Activated naive CD8-positive, alpha-beta T cell treated with anti-CD3 and anti-CD28 coated beads for 36 hours (primary cell): Measurements from ENCODE around the gene DNM3. TPM values are rescaled to one million over a fixed set of nuclear protein-coding genes. Genes with fewer than 3 reads are reported as not detected.

ENCODE experiments used
- DNase-seq: peaks from one replicate; pipeline ENCODE4 v3.0.0; 2021
- H3K27ac Mint-ChIP-seq: one replicate; pipeline ENCODE4 v1.8.0; 2022; ENCODE audit warnings: mild to moderate bottlenecking, moderate library complexity, mixed read lengths
- H3K27me3 Mint-ChIP-seq: one replicate; pipeline ENCODE4 v1.8.0; 2022; ENCODE audit warnings: mild to moderate bottlenecking, mixed read lengths
- H3K36me3 Mint-ChIP-seq: one replicate; pipeline ENCODE4 v1.8.0; 2021; ENCODE audit warnings: mild to moderate bottlenecking, mixed read lengths
- H3K4me1 Mint-ChIP-seq: one replicate; pipeline ENCODE4 v1.8.0; 2021; ENCODE audit warnings: mixed read lengths
- H3K4me3 Mint-ChIP-seq: one replicate; pipeline ENCODE4 v1.8.0; 2022; ENCODE audit warnings: mild to moderate bottlenecking, moderate library complexity, mixed read lengths
- H3K9me3 Mint-ChIP-seq: one replicate; pipeline ENCODE4 v1.8.0; 2022; ENCODE audit warnings: mixed read lengths
- total RNA-seq, 2 experiments: library from RNA; stranded (reverse); gene quantifications; one replicate each; pipeline ENCODE4 v1.2.3, GENCODE V29; 2021

The DNM3 gene
- total RNA-seq, 2 experiments from 2014 or later: 0.34 to 0.35 TPM

DNA sequence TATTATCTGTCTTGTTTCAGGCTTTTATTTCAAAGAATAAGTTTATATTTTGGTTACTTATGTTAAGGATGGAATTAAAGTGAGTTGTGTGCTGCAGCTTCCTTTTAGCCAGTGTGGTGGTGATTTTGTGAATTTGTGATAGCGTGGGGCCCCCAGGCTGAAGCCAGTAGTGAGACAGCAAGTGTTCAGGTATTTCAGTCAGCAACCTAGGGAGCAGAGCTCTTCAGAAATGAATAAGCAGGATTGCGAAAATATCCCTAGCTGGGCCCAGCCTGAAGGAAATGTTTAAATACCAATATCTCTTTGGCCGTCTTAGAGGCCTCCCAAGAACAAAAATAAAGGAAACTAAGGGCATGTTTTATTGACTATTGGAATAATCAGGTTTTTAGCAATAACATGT, 428.3 kb downstream of the DNM3 start:
- Mint-ChIP-seq H3K4me3 (no peak overlapping the region), H3K27me3 (no peaks in the 10 kb centered on the region), H3K36me3 (no peaks in the 10 kb centered on the region), H3K9me3 (no peaks in the 10 kb centered on the region), H3K4me1 (peaks cover 42% of the 10 kb centered on the region), H3K27ac (no peak overlapping the region)
- no peak for DNase-seq

DNA sequence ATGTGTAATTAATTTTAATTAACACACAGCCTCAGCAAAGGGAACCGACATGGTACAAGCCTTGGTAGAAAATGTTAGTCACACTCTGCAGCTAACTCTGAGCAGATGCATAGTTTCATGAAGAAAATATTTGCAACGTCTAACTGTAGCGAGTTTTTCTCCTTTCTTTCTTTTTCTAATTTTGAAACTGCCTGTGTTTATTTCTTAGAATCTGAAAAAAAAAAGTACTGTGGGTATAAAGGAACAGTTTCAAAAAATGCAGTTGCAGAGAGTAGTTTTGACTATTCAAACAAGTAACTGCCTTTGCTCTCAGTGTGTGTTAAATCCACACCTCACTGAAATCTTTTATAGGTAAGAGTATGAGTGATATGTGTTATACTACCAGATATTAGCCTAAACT, 429.3 kb downstream of the DNM3 start:
- H3K27ac Mint-ChIP-seq: peak overlapping the region; percentile 20
- no peaks in the 10 kb centered on the region for H3K36me3 Mint-ChIP-seq
- no peak for DNase-seq
- H3K4me3 Mint-ChIP-seq: no peak overlapping the region
- peaks cover 42% of the 10 kb centered on the region for H3K4me1 Mint-ChIP-seq
- H3K27me3 Mint-ChIP-seq: no peaks in the 10 kb centered on the region
- no peaks in the 10 kb centered on the region for H3K9me3 Mint-ChIP-seq

DNA sequence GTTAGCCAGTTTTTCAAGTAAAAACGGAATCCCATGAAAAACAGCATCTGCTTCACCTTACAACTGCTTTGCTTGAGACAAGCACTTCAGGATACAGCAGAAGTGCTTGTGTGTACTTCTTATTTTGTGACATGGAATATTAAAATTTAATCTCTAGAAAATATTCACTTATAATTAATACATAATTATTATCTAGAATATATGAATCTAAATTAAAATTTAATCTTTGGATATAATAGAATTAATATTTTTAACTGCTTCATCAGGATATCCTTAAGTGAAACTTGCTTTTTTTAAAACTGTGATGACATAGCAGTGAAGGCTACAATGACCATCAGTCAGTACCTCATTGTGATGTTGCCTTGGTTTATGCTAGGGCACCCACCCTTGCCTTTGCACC, 430.8 kb downstream of the DNM3 start:
- Mint-ChIP-seq H3K4me3 (no peak overlapping the region), H3K36me3 (no peaks in the 10 kb centered on the region), H3K4me1 (peaks cover 35% of the 10 kb centered on the region), H3K27me3 (no peaks in the 10 kb centered on the region), H3K9me3 (no peaks in the 10 kb centered on the region), H3K27ac (no peak overlapping the region)
- DNase-seq: no peak

DNA sequence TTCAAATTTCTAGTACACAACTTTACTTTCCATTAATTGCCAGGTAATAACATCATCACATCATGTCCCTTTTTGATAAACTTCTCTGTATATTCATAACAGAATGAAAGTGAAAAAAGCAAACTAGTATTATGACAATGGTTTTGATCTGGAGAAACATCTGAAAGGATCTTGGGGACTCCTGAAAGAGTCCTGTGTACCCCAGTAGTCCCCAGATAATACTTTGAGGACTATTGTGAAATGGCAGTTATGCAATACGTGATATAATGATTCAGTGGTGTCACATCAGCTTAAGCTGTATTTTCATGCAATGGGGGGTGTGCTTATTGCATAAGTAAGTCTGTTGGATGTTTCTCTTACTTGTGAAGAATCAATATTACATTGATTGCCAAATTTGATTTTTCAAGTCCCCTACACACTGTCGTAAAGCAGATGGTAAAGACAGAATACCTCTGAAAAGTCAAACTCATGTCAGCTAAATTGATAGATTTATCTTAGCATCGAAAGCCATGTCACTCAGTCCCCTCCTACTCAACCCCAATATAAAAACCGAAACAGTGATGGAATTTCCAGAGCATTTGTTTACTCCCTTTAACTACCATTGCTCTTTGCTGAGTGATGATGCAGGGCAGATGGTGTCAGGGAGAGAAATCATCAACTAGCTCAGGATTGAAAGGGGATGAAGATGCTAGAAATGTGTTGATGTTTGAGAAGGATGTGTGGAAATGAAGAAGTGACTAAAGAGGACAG, 432.5 kb downstream of the DNM3 start:
- Mint-ChIP-seq H3K36me3 (no peaks in the 10 kb centered on the region), H3K9me3 (no peaks in the 10 kb centered on the region), H3K27ac (no peak overlapping the region), H3K27me3 (no peaks in the 10 kb centered on the region), H3K4me1 (peaks cover 35% of the 10 kb centered on the region), H3K4me3 (no peak overlapping the region)
- DNase-seq: no peak

DNA sequence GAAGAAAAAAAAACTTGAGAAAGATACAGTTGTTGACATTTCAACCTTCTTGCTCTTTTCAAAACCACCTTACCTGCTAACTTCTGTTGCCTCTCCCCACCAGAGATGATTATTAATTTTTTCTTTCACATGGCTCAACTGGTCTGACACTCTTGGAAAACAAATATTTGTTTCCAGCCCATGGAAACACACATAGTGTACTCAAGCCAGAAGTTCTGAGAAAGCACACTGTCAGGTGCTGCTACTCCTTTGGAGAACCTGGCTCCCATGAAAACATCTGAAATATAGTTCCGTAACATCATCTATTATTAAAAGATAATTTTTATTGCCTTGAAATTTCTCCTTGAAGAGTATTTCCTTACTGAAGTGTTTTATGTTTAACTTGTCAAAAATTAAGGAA, 434.2 kb downstream of the DNM3 start:
- no peaks in the 10 kb centered on the region for H3K9me3 Mint-ChIP-seq
- no peak overlapping the region for H3K4me3 Mint-ChIP-seq
- H3K27me3 Mint-ChIP-seq: no peaks in the 10 kb centered on the region

DNA sequence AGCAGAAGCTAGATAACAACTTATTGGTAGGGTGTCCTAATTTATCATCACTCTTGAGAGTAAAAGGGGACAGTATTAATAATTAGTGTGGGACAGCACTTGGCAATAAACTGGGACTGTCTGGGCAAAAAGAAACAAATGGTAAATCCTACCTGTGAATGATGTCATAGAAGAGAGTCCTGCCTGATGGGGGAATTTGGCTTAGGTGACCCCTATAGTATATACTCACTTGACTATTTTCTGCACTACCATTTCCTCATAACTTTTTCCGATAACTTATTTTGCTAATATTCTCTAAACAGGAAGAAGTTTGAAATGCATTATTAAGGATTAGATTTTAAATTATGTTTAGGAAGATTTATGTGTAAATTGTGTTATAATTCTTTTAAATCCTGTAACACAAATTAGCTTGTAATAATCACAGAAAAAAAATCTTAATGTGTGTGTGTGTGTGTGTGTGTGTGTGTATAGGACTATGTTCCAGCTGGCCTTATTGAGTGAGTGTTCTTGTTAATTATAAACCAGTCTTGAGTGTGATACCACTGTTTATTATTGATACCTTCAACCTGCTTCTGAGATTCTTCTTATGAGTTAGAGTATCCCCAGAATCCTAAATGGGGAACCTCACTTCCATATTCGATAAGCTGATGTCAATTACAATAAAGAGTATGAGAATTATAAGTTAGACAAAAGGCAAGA, 435.0 kb downstream of the DNM3 start:
- H3K4me3 Mint-ChIP-seq: no peak overlapping the region
- no peaks in the 10 kb centered on the region for H3K27me3 Mint-ChIP-seq
- no peaks in the 10 kb centered on the region for H3K9me3 Mint-ChIP-seq
- H3K4me1 Mint-ChIP-seq: peaks cover 19% of the 10 kb centered on the region
- DNase-seq: no peak
- H3K36me3 Mint-ChIP-seq: no peaks in the 10 kb centered on the region
- no peak overlapping the region for H3K27ac Mint-ChIP-seq

More for the DNA sequence above, 434.2 kb downstream of the DNM3 start:
- Mint-ChIP-seq H3K4me1 (peaks cover 23% of the 10 kb centered on the region), H3K27ac (no peak overlapping the region), H3K36me3 (no peaks in the 10 kb centered on the region)
- no peak for DNase-seq

DNA sequence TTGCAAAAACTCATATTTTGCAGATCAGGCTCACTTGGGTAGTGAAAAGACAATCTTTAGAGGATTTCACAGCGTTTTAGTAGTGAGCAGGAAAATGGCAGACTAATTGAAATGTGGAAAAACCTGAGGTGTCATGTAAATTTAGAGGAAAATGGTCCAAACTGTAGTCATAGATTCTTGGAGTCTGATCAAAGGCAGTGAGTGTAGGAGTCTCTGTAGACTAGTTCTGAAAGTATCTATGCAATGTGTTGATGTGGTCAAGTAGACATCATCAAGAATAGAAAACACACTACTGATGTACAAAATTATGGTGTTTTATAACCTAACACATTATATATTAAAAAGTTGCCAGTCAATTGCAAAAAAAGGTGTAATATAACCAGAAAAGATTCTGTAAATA, 436.0 kb downstream of the DNM3 start:
- Mint-ChIP-seq H3K36me3 (no peaks in the 10 kb centered on the region), H3K4me3 (no peak overlapping the region), H3K4me1 (peaks cover 17% of the 10 kb centered on the region), H3K27ac (no peak overlapping the region), H3K27me3 (no peaks in the 10 kb centered on the region), H3K9me3 (no peaks in the 10 kb centered on the region)
- DNase-seq: no peak

DNA sequence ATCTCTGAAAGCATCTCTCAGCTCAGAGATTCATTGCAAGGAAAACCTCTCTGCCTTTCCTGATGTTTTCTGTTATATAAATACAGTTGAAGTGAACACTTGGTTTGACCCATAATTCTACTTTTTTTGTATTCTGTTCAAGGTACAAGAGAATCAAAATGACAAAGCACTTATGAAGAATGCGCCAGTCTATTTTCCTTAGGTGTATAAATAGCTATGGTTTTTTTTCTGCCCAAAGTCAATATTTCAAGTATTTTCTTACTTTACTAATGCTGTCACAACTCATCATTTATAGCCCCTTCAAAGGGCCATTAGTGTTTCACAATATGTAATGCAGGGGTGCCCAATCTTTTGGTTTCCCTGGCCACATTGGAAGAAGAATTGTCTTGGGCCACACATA, 436.7 kb downstream of the DNM3 start:
- no peak overlapping the region for H3K27ac Mint-ChIP-seq
- no peak overlapping the region for H3K4me3 Mint-ChIP-seq
- no peak for DNase-seq
- H3K27me3 Mint-ChIP-seq: no peaks in the 10 kb centered on the region
- peaks cover 17% of the 10 kb centered on the region for H3K4me1 Mint-ChIP-seq
- no peaks in the 10 kb centered on the region for H3K36me3 Mint-ChIP-seq
- no peaks in the 10 kb centered on the region for H3K9me3 Mint-ChIP-seq

DNA sequence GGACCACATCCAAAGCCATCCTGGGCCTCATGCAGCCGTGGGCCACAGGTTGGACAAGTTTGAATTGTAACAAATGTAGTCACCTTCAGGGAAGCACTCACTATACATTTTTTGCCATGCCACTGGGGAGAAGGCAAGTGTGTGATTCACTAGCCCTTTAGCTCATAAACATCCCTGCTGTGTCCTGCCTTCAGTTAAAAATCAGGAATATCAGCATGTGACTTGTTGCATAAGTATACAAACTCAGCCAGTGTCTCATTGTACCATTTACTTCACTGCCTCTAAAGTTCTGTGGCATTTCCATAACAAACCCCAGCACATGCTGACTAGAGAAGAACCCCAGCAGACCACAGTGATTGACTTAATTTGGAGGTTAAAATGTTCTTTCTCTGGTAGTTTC, 437.2 kb downstream of the DNM3 start:
- no peak overlapping the region for H3K4me3 Mint-ChIP-seq
- H3K9me3 Mint-ChIP-seq: no peaks in the 10 kb centered on the region
- no peaks in the 10 kb centered on the region for H3K36me3 Mint-ChIP-seq
- DNase-seq: no peak
- peaks cover 15% of the 10 kb centered on the region for H3K4me1 Mint-ChIP-seq
- no peaks in the 10 kb centered on the region for H3K27me3 Mint-ChIP-seq
- H3K27ac Mint-ChIP-seq: no peak overlapping the region

DNA sequence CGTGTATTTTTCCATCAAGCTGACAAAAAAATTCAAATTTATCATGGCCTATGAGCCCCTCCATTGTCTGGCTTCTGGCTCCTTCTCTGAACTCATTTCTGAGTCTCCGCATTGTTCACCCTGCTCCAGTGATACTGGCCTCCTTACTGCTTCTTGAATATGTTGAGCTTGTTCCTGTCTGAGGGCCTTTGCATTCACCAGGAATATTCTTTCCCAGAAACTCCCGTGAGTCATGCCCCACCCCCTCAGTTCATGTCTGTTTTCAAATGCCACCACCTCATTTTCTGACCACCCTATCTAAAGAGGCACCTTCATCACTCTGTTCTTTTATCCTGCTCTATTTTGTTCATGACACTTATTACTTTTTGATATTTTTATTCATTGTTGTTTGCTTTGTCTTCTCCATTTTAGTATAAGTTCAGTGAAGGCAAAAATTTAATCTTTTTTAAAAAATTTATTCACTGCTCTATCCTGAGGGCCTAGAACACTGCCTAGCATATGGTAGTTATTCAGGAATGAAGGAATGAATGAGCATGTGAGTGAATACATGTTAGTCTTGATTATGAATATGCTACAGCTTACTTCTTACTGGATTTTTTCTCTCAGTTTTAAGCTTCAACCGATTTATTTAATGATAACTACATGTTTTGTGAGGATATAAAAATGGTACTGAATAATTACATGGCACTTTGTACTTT, 438.8 kb downstream of the DNM3 start:
- H3K27me3 Mint-ChIP-seq: no peaks in the 10 kb centered on the region
- no peaks in the 10 kb centered on the region for H3K36me3 Mint-ChIP-seq
- H3K4me3 Mint-ChIP-seq: no peak overlapping the region
- no peak for DNase-seq
- H3K27ac Mint-ChIP-seq: no peak overlapping the region
- peaks cover 6% of the 10 kb centered on the region for H3K4me1 Mint-ChIP-seq
- H3K9me3 Mint-ChIP-seq: no peaks in the 10 kb centered on the region

DNA sequence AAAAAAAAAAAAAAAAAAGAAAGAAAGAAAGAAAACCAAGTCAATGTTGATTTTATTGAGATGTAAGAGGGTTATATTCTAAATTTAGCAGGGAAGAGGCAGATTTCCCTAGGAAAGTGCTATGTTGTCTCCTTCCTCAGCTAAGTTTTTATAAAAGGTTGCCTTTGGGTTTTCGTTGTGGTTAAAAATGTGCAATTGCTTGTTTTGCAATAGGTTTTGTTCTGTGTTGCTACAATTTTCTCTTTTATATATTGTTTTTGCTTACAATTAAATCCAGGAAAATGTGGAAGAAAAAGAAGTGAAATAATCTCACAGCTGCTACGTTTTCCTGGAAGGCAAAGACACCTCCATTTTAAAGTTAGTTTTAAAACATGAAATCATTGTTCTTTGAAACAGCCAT, 442.5 kb downstream of the DNM3 start:
- H3K27ac Mint-ChIP-seq: no peak overlapping the region
- no peak overlapping the region for H3K4me3 Mint-ChIP-seq
- H3K9me3 Mint-ChIP-seq: no peaks in the 10 kb centered on the region
- H3K36me3 Mint-ChIP-seq: no peaks in the 10 kb centered on the region
- H3K4me1 Mint-ChIP-seq: no peaks in the 10 kb centered on the region
- no peak for DNase-seq
- no peaks in the 10 kb centered on the region for H3K27me3 Mint-ChIP-seq

DNA sequence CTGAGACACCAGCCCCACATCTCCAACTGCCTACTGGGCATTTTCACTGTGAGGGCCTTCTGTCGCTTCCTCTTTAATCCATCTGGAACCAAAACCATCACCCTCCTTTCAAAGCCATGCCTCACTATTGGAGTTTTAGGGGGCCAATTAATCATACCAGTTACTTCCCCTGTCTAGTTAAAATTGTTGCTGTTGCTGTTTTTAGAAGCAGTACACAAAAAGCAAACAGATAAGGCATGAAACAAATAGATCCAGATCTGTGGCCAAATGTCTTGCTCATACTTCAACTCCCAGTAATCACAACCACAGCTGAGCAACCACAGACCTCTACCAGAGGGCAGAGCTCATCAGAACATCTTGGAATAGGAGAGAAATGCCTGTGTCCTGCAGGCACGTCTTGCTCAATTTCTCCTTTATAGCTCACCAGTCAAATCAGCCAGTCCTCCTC, 445.4 kb downstream of the DNM3 start:
- Mint-ChIP-seq H3K9me3 (no peaks in the 10 kb centered on the region), H3K27ac (no peak overlapping the region), H3K36me3 (no peaks in the 10 kb centered on the region), H3K4me1 (no peaks in the 10 kb centered on the region), H3K27me3 (no peaks in the 10 kb centered on the region), H3K4me3 (no peak overlapping the region)
- DNase-seq: no peak

DNA sequence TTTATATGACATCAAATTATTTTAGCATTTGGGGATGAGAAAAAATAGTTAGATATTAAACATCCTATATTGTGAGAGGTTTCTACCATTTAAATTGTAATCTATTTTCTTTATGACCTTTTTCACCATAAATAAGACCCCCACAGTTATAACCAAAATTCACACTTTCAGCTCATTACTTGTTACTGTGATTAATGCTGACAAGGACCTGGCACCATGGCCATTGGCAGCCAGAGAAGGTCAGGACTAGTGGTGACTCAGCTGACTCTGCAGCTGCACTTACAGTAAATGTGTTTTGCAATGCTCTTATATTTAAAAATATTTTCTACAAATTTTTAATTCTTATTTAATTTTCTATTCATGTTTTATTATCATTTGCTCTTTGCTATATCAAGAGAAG, 445.9 kb downstream of the DNM3 start:
- H3K27ac Mint-ChIP-seq: no peak overlapping the region

DNA sequence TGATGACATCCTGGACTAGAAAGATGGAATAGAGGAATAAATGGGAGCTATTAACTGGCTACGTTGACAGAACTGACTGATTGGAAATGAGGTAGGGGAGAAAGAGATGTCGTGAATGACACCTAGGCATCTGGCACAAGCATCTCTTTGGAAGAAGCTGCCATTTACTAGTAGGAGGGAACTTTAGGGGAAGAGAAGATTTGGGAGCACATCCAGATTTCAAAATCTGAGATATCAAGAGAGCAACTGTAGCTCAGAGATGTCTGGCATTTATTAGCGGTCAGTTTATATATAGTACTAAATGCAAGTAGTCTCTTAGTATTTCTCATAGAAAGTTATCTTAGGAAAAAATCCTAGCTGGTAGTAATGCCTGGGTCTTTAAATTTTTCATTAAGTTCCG, 447.3 kb downstream of the DNM3 start:
- no peak for DNase-seq
- H3K36me3 Mint-ChIP-seq: no peaks in the 10 kb centered on the region
- H3K27me3 Mint-ChIP-seq: no peaks in the 10 kb centered on the region
- H3K4me1 Mint-ChIP-seq: no peaks in the 10 kb centered on the region
- H3K9me3 Mint-ChIP-seq: no peaks in the 10 kb centered on the region
- no peak overlapping the region for H3K4me3 Mint-ChIP-seq
- no peak overlapping the region for H3K27ac Mint-ChIP-seq

More for the DNA sequence above, 445.9 kb downstream of the DNM3 start:
- H3K9me3 Mint-ChIP-seq: no peaks in the 10 kb centered on the region
- H3K4me1 Mint-ChIP-seq: no peaks in the 10 kb centered on the region
- H3K27me3 Mint-ChIP-seq: no peaks in the 10 kb centered on the region
- DNase-seq: no peak
- H3K4me3 Mint-ChIP-seq: no peak overlapping the region
- no peaks in the 10 kb centered on the region for H3K36me3 Mint-ChIP-seq

DNA sequence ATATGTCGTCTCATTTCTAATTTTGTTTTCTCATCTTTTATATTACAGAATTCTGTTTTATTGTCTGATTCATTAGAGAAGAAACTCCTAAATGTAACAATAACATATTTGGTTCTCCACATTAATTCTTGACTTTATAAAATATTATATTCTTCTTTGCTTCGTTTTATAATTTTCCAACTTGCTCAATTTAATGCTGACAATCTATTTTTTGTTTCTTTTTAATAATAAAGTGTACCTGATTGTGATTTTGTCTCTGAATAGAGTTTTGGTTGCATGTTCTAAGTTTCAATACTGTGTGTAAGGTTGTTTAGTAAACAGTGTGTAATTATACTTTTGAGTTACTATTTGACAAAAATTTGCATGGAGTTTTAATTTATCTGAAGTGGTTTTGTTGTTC, 448.1 kb downstream of the DNM3 start:
- Mint-ChIP-seq H3K27me3 (no peaks in the 10 kb centered on the region), H3K9me3 (no peaks in the 10 kb centered on the region), H3K4me1 (no peaks in the 10 kb centered on the region), H3K27ac (no peak overlapping the region), H3K4me3 (no peak overlapping the region), H3K36me3 (no peaks in the 10 kb centered on the region)
- DNase-seq: no peak
